IMR-90 (cell line): ENCODE data around the gene KCNH5. TPM values are rescaled to one million over a fixed set of nuclear protein-coding genes. Genes with fewer than 3 reads are reported as not detected.

Experiments used
- ATAC-seq: fragments of 200-7000 bp; cut with Tn5 transposase; 2 replicates; pipeline ENCODE4 v1.9.1; 2020; ENCODE audit warnings: low read depth, mild to moderate bottlenecking, moderate library complexity
- BruUV-seq: library from RNA; stranded (reverse); fragments of 400-500 nt; replicated peaks from 2 replicates; lab custom pipeline; 2021; lab: Mats Ljungman, UMichigan
- CTCF ChIA-PET: fragments of 300-600 bp; formaldehyde crosslinking; extraction: SDS; loops from one replicate; lab custom pipeline; 2021; ENCODE audit warnings: antibody characterized with exemption; lab: Yijun Ruan, JAX
- POLR2A ChIA-PET: fragments of 300-600 bp; sonication (Branson Sonifier 250); formaldehyde crosslinking; loops from one replicate; lab custom pipeline; 2022; ENCODE audit warnings: antibody characterized with exemption; ENCODE audit not compliant: unreplicated experiment; lab: Charles Lee
- DNase-seq: peaks from one replicate; pipeline ENCODE4 v3.0.0; 2013
- H2AFZ ChIP-seq: replicated peaks from 2 replicates; pipeline ENCODE3; 2013; ENCODE audit warnings: low read length, mild to moderate bottlenecking; ENCODE audit not compliant: poor library complexity
- H2AK5ac ChIP-seq: 2 replicates; pipeline ENCODE4 v1.6.1; 2013; ENCODE audit warnings: low read depth, low read length, inconsistent platforms
- H2AK9ac ChIP-seq: replicated peaks from 2 replicates; pipeline ENCODE3; 2013; ENCODE audit warnings: mild to moderate bottlenecking, low read depth, low read length, moderate library complexity; ENCODE audit not compliant: poor library complexity
- H2BK120ac ChIP-seq: 2 replicates; pipeline ENCODE4 v1.6.1; 2013; ENCODE audit warnings: low read depth, low read length, inconsistent platforms
- H2BK15ac ChIP-seq: 3 replicates; pipeline ENCODE4 v1.6.1; 2013; ENCODE audit warnings: low read depth, low read length, inconsistent platforms
- H2BK20ac ChIP-seq: 2 replicates; pipeline ENCODE4 v1.6.1; 2013; ENCODE audit warnings: low read depth, mild to moderate bottlenecking, inconsistent platforms, low read length, moderate library complexity
- H2BK5ac ChIP-seq: 2 replicates; pipeline ENCODE4 v1.6.1; 2013; ENCODE audit warnings: mild to moderate bottlenecking, low read depth, low read length, inconsistent platforms; ENCODE audit not compliant: poor library complexity, severe bottlenecking
- H3K14ac ChIP-seq: replicated peaks from 2 replicates; pipeline ENCODE4 v1.6.1; 2013; ENCODE audit warnings: low read depth, low read length, inconsistent platforms
- H3K18ac ChIP-seq: 2 replicates; pipeline ENCODE4 v1.6.1; 2013; ENCODE audit warnings: low read depth, low read length, control low read depth
- H3K23ac ChIP-seq: 2 replicates; pipeline ENCODE4 v1.6.1; 2013; ENCODE audit warnings: low read depth, low read length, inconsistent platforms
- H3K27ac ChIP-seq: 2 replicates; pipeline ENCODE4 v1.5.1; 2013; ENCODE audit warnings: mild to moderate bottlenecking, control low read depth, low read length; ENCODE audit not compliant: insufficient read depth
- H3K27me3 ChIP-seq: 2 replicates; pipeline ENCODE4 v1.6.1; 2013; ENCODE audit warnings: low read length; ENCODE audit not compliant: control insufficient read depth, insufficient read depth
- H3K36me3 ChIP-seq: 2 replicates; pipeline ENCODE4 v1.6.1; 2013; ENCODE audit warnings: low read length, mixed read lengths; ENCODE audit not compliant: control insufficient read depth, insufficient read depth
- H3K4ac ChIP-seq: 2 replicates; pipeline ENCODE4 v1.6.1; 2013; ENCODE audit warnings: low read depth, low read length, inconsistent platforms
- H3K4me1 ChIP-seq: 2 replicates; pipeline ENCODE4 v1.6.1; 2013; ENCODE audit warnings: low read length, mixed read lengths; ENCODE audit not compliant: control insufficient read depth, insufficient read depth
- H3K4me2 ChIP-seq: 2 replicates; pipeline ENCODE4 v1.6.1; 2013; ENCODE audit warnings: low read depth, mild to moderate bottlenecking, control low read depth, low read length, moderate library complexity
- H3K4me3 ChIP-seq: 2 replicates; pipeline ENCODE4 v1.5.1; 2013; ENCODE audit warnings: low read depth, mild to moderate bottlenecking, control low read depth, low read length, moderate library complexity; ENCODE audit not compliant: insufficient read depth
- H3K56ac ChIP-seq: 2 replicates; pipeline ENCODE4 v1.6.1; 2013; ENCODE audit warnings: low read length, inconsistent platforms; ENCODE audit not compliant: insufficient read depth; ENCODE audit errors: extremely low read depth
- H3K79me1 ChIP-seq, 2 experiments: 2 replicates each; pipeline ENCODE4 v1.6.1; 2013; ENCODE audit warnings: low read length in 2 of 2, inconsistent platforms in 1 of 2, low read depth in 1 of 2
- H3K9ac ChIP-seq: 2 replicates; pipeline ENCODE4 v1.6.1; 2013; ENCODE audit warnings: low read depth, low read length, control low read depth
- H3K9me1 ChIP-seq: 2 replicates; pipeline ENCODE4 v1.6.1; 2013; ENCODE audit warnings: low read length, inconsistent platforms; ENCODE audit not compliant: insufficient read depth
- H3K9me3 ChIP-seq: 2 replicates; pipeline ENCODE4 v1.6.1; 2013; ENCODE audit warnings: low read length; ENCODE audit not compliant: control insufficient read depth, insufficient read depth
- H4K20me1 ChIP-seq: 2 replicates; pipeline ENCODE4 v1.6.1; 2013; ENCODE audit warnings: low read length, inconsistent platforms; ENCODE audit not compliant: insufficient read depth
- H4K5ac ChIP-seq: 2 replicates; pipeline ENCODE4 v1.6.1; 2013; ENCODE audit warnings: mild to moderate bottlenecking, low read depth, low read length, control low read depth
- H4K8ac ChIP-seq, 2 experiments: 2 replicates each; pipeline ENCODE4 v1.6.1; 2013; ENCODE audit warnings: low read depth in 2 of 2, low read length in 2 of 2, control low read depth in 1 of 2, inconsistent platforms in 1 of 2
- H4K91ac ChIP-seq: 2 replicates; pipeline ENCODE4 v1.6.1; 2013; ENCODE audit warnings: low read depth, low read length, inconsistent platforms; ENCODE audit not compliant: insufficient read depth
- CEBPB ChIP-seq: IDR thresholded peaks from 2 replicates; pipeline ENCODE4 v1.6.1; 2012; ENCODE audit warnings: low read depth, low read length, improper control_type of control experiment
- CHD1 ChIP-seq: IDR thresholded peaks from 2 replicates; pipeline ENCODE4 v1.6.1; 2012; ENCODE audit warnings: low read depth, low read length, improper control_type of control experiment
- ELK1 ChIP-seq: fragments of 150-350 bp; IDR thresholded peaks from 2 replicates; pipeline ENCODE4 v1.6.1; 2016; ENCODE audit warnings: low read depth, mild to moderate bottlenecking, low read length, moderate library complexity, borderline replicate concordance
- RAD21 ChIP-seq: IDR thresholded peaks from 2 replicates; pipeline ENCODE4 v1.6.1; 2012; ENCODE audit warnings: low read length, improper control_type of control experiment
- RFX5 ChIP-seq: IDR thresholded peaks from 2 replicates; pipeline ENCODE4 v1.8.0; 2012; ENCODE audit warnings: low read depth, mild to moderate bottlenecking, low read length, moderate library complexity
- whole genome bisulfite sequencing, 2 experiments: methylation state at CpG; one replicate each; pipeline versions ENCODE4 v1.1.5 to v1.1.7; 2013; ENCODE audit warnings: missing lambda C conversion rate in 2 of 2; ENCODE audit not compliant: insufficient read length in 1 of 2; ENCODE audit errors: extremely low coverage in 2 of 2; 5-methylcytosine and 5-hydroxymethylcytosine counted together
- dilution Hi-C: fragments of 300-500 bp; cut with HindIII; formaldehyde crosslinking; loops from one replicate; pipeline ENCODE4 v1.14.3; 2018; ENCODE audit warnings: low sequenced_read_pairs; ENCODE audit not compliant: unreplicated experiment
- in situ Hi-C: fragments of 300-500 bp; cut with MboI; formaldehyde crosslinking; loops from 3 replicates; pipeline ENCODE4 v1.14.3; 2019; ENCODE audit warnings: low sequenced_read_pairs, inconsistent platforms, mixed read lengths
- intact Hi-C: fragments of 100-400 bp; cut with micrococcal nuclease; formaldehyde crosslinking; loops from 2 replicates; pipeline ENCODE4 v1.10.0; 2022
- polyA plus RNA-seq, 3 experiments: library from polyadenylated mRNA; depleted of rRNA; stranded (reverse); fragments of >200 nt; gene quantifications; 2 replicates each; pipeline ENCODE4 v1.2.3, GENCODE V29; 2012; ENCODE audit warnings: low replicate concordance in 1 of 3
- total RNA-seq: library from RNA; depleted of rRNA; stranded (reverse); fragments of >200 nt; gene quantifications from 2 replicates; pipeline ENCODE4 v1.2.3, GENCODE V29; 2012

KCNH5 gene
- total and polyA plus RNA-seq, 2 of the 4 experiments (the other 2 are of a cell fraction), result under 0.01 to 0.03 TPM

DNA sequence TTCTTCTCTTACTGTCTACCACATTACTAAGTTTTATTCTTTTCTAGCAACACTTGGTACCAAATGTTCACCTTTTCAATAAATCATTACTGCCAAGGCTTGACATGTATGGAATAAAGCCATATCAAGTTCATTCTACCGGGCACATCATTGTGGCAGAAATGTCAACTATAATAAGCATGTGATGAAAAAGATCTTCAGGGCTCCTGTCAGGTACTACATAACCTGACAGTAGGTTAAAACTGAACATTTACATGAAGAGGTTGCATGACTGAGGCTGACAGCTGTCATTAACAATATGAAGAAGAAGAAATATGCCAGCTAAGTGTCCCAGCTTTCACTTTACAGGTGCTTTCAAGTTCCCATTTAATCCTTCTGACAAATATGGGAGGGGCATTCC is 178.9 kb downstream of the KCNH5 start:
- no peak overlapping the region for H4K5ac ChIP-seq
- H3K18ac ChIP-seq, result no peak overlapping the region
- H3K4me3 ChIP-seq, result no peak overlapping the region
- ChIA-PET POLR2A (no interaction called here), CTCF (no interaction called here)
- in situ Hi-C loops (no loop called here), dilution Hi-C loops (no loop called here), intact Hi-C loops (no loop called here)
- TF ChIP-seq RFX5 (no peak), RAD21 (no peak), CEBPB (no peak), ELK1 (no peak), CHD1 (no peak)
- no peak overlapping the region for H4K91ac ChIP-seq
- no peak overlapping the region for H2AK9ac ChIP-seq
- no peak overlapping the region for H2BK120ac ChIP-seq
- no peak overlapping the region for H3K4me2 ChIP-seq
- H4K20me1 ChIP-seq, result no peaks in the 10 kb centered on the region
- no peak overlapping the region for H4K8ac ChIP-seq
- H3K79me1 ChIP-seq, result no peaks in the 10 kb centered on the region
- no peak overlapping the region for H3K9ac ChIP-seq
- H3K9me3 ChIP-seq, result no peaks in the 10 kb centered on the region
- H2AFZ ChIP-seq, result no peak overlapping the region
- H2BK5ac ChIP-seq, result no peak overlapping the region
- H3K4ac ChIP-seq, result no peak overlapping the region
- DNase-seq, result no peak
- no peaks in the 10 kb centered on the region for H3K9me1 ChIP-seq
- no peaks in the 10 kb centered on the region for H3K36me3 ChIP-seq
- H3K23ac ChIP-seq, result no peak overlapping the region
- H3K4me1 ChIP-seq, result no peaks in the 10 kb centered on the region
- H2AK5ac ChIP-seq, result no peak overlapping the region
- no peak overlapping the region for H3K14ac ChIP-seq
- BruUV-seq, result no TSS peak
- no CpG with 5 or more reads among the region's 1 CpG for WGBS, 2 experiments
- ATAC-seq, result no peak
- no peak overlapping the region for H3K27ac ChIP-seq
- no peak overlapping the region for H3K56ac ChIP-seq
- no peak overlapping the region for H2BK20ac ChIP-seq
- no peak overlapping the region for H2BK15ac ChIP-seq
- no peaks in the 10 kb centered on the region for H3K27me3 ChIP-seq
